A673 (cell line): ENCODE measurements around the gene DPP7. TPM values are rescaled to one million over a fixed set of nuclear protein-coding genes. Genes with fewer than 3 reads are reported as not detected.

Experiments
- BruUV-seq: library from RNA; stranded (reverse); fragments of 400-500 nt; replicated peaks from 2 replicates; lab custom pipeline; 2021; lab: Mats Ljungman, UMichigan
- CTCF ChIA-PET: fragments of 300-600 bp; sonication (Branson Sonifier 250); formaldehyde crosslinking; loops from one replicate; lab custom pipeline; 2022; ENCODE audit warnings: antibody characterized with exemption; lab: Charles Lee
- POLR2A ChIA-PET: fragments of 300-600 bp; sonication (Branson Sonifier 250); formaldehyde crosslinking; loops from one replicate; lab custom pipeline; 2022; ENCODE audit warnings: antibody characterized with exemption; ENCODE audit not compliant: low non-redundant PET; lab: Charles Lee
- DNase-seq: peaks from one replicate; pipeline ENCODE4 v3.0.0-alpha.2; 2015; ENCODE audit warnings: low spot score
- H3K27ac ChIP-seq: fragments of 200-600 bp; sonication (generic); 2 replicates; pipeline ENCODE4 v1.5.1; 2016; ENCODE audit warnings: mixed run types, low read depth, mild to moderate bottlenecking, mixed read lengths, antibody characterized with exemption, low read length; ENCODE audit not compliant: poor library complexity, severe bottlenecking
- H3K27me3 ChIP-seq: fragments of 200-600 bp; sonication (generic); replicated peaks from 2 replicates; pipeline ENCODE4 v1.6.1; 2017; ENCODE audit warnings: mixed run types, low read depth, mild to moderate bottlenecking, mixed read lengths, antibody characterized with exemption, low read length; ENCODE audit not compliant: insufficient read depth, poor library complexity
- H3K36me3 ChIP-seq: fragments of 200-600 bp; sonication (generic); 2 replicates; pipeline ENCODE4 v1.6.1; 2016; ENCODE audit warnings: mixed run types, mild to moderate bottlenecking, mixed read lengths, antibody characterized with exemption, low read length; ENCODE audit not compliant: insufficient read depth, poor library complexity, severe bottlenecking
- H3K4me1 ChIP-seq: fragments of 200-600 bp; sonication (generic); 2 replicates; pipeline ENCODE4 v1.6.1; 2017; ENCODE audit warnings: mixed run types, mild to moderate bottlenecking, mixed read lengths, antibody characterized with exemption, low read length; ENCODE audit not compliant: insufficient read depth, poor library complexity, severe bottlenecking
- H3K4me3 ChIP-seq: fragments of 200-600 bp; sonication (generic); 2 replicates; pipeline ENCODE4 v1.5.1; 2016; ENCODE audit warnings: low read depth, mixed run types, mild to moderate bottlenecking, mixed read lengths, low read length; ENCODE audit not compliant: poor library complexity, severe bottlenecking
- H3K9me3 ChIP-seq: fragments of 200-600 bp; sonication (generic); 2 replicates; pipeline ENCODE4 v1.6.1; 2016; ENCODE audit warnings: mixed run types, low read depth, mild to moderate bottlenecking, mixed read lengths, antibody characterized with exemption, low read length; ENCODE audit not compliant: poor library complexity, severe bottlenecking
- CTCF ChIP-seq: fragments of 300-800, 200-600 bp; sonication (generic); conservative IDR thresholded peaks from 2 replicates; pipeline ENCODE4 v1.5.1; 2017; ENCODE audit warnings: low read depth, mild to moderate bottlenecking, antibody characterized with exemption, low read length, moderate library complexity, mixed read lengths
- EZH2 ChIP-seq: fragments of 200-600 bp; sonication (generic); IDR thresholded peaks from 2 replicates; pipeline ENCODE4 v1.6.1; 2017; ENCODE audit warnings: borderline replicate concordance, low read depth, mild to moderate bottlenecking, mixed read lengths, antibody characterized with exemption, low read length; ENCODE audit not compliant: poor library complexity, severe bottlenecking
- intact Hi-C: fragments of 100-400 bp; cut with micrococcal nuclease; formaldehyde crosslinking; loops from one replicate; pipeline ENCODE4 v1.10.0; 2022; ENCODE audit not compliant: unreplicated experiment
- total RNA-seq: library from RNA; stranded (reverse); gene quantifications from 2 replicates; pipeline ENCODE4 v1.2.3, GENCODE V29; 2021

The DPP7 gene
- total RNA-seq, 1 experiment from 2014 or later: 120 TPM

DNA sequence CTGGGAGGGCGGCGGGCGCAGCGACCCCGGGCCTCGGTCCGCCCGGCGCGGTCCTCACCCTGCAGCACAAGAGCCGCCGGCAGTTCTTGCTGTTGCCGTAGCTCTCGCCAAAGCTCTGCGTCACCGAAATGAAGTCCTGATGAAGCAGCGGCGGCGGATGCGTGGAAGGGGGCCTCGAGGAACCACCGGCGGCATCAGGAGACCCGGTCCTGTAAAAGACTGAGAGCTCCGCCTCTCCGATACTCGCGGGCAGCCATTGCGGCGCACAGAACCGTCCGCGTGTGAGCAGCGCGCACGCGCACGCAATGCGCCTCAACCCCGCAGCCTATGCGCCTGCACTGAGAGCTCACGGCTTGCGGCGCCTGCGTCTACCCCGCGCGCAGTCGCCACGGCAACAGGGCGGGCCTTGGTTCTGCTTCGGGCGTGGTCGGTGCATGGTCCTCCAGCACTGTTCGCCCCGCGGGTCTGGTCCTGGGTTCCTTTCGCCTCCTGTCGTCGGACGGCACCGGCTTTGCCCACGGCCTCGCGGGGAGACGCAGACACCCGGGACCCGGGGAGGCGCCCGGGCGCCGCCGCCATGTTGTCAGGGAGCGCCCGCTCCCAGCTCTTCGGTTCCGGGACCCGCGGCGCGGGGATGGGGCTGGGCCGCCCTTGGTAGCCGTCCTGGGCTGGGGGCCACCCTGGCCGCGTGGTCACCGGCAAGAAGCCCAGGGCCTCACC lies 15.1 kb upstream of the DPP7 start:
- peak; percentile 96 for DNase-seq
- intact Hi-C loops: no loop called here
- no peaks in the 10 kb centered on the region for H3K36me3 ChIP-seq
- H3K27ac ChIP-seq: peak overlapping the region; percentile 76
- TF ChIP-seq CTCF (no peak), EZH2 (no peak)
- ChIA-PET CTCF (interaction anchor here (0.6 to 1.1 kb wide), 6 partner anchors 21 to 107 kb away, joined by 3 to 12 read pairs (median 5); no protein-coding TSS in a partner anchor), POLR2A (interaction anchor here (0.5 to 1.2 kb wide), 3 partner anchors 43 to 988 kb away, joined by 3 to 7 read pairs (median 5); partner anchors contain the start of genes MAN1B1 and TUBB4B)
- peaks cover 9% of the 10 kb centered on the region for H3K9me3 ChIP-seq
- no TSS peak for BruUV-seq
- H3K27me3 ChIP-seq: peaks cover 17% of the 10 kb centered on the region
- peaks cover 13% of the 10 kb centered on the region for H3K4me1 ChIP-seq
- H3K4me3 ChIP-seq: peak overlapping the region; percentile 79

DNA sequence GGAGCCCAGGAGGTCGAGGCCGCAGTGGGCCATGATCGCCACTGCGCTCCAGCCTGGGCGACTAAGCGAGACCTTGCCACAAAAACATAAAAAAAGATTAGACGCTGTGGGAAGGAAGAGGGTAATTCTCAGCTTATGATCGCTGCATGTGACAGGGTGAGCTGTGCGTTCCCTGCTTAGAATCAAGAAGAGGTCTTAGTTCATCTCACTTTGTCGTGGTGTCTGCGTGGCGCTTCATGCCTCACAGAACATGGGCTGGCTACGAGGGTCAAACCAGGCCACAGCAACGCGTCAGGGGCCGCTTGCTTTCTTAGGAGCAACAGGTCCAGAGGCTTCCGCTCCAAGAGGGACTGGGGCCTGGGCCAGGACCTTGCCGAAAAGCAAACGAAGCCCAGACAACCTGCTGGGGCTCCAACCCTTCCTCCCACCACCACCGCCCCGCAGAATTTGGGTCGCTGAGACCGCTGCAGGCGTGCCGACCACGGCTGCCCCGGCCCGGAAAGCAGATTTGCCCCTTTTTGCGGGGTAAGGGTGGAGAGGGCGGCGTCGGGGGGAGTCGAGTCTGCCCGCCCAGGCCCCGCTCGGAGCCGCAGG lies 14.4 kb upstream of the DPP7 start:
- H3K36me3 ChIP-seq: no peaks in the 10 kb centered on the region
- peak overlapping the region; percentile 79 for H3K4me3 ChIP-seq
- peak overlapping the region; percentile 76 for H3K27ac ChIP-seq
- peaks cover 11% of the 10 kb centered on the region for H3K27me3 ChIP-seq
- TF ChIP-seq EZH2 (no peak), CTCF (no peak)
- intact Hi-C loops: no loop called here
- DNase-seq: no peak
- POLR2A ChIA-PET: interaction anchor here (0.6 to 1.2 kb wide), 2 partner anchors 42 to 112 kb away, joined by 3 to 5 read pairs; partner anchors contain the start of genes MAN1B1 and TUBB4B
- H3K4me1 ChIP-seq: peaks cover 13% of the 10 kb centered on the region
- BruUV-seq: no TSS peak
- CTCF ChIA-PET: interaction anchor here (0.6 to 1.1 kb wide), 5 partner anchors 22 to 108 kb away, joined by 3 to 12 read pairs (median 6); no protein-coding TSS in a partner anchor
- peaks cover 9% of the 10 kb centered on the region for H3K9me3 ChIP-seq

DNA sequence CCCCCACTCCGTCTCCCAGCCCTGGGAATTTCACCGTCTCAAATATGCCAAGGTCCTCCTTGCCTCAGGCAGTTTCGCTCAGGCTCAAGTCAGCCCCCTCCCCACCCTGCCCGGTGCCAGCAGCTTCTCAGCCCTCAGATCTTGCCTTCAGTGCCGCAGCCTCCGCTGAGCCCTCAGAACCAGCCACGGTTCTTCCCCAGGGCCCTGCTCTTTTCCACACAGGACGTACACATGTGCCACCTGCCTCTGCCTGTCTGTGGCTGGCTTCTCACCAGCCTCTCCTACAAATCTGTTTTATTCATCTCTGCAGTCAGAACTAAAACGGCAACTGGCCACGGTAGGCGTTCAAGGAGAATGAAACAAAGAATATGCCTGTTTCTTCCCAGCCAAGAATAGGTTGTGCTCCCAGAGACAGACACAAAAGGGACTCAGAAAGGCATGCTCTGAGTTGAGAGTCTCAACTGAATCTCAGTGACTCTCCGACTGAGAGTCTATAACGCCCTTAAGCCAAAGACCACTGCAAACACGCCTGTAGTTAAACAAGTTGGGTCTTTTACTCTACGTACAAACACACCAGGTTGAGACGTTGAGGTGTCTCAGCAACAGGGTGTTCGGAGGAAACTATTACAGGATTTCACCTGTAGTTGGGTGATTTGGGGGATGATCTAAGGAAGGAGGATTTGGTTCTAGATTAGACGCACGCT lies 13.8 kb upstream of the DPP7 start:
- H3K9me3 ChIP-seq: peaks cover 9% of the 10 kb centered on the region
- peak overlapping the region; percentile 79 for H3K4me3 ChIP-seq
- ChIA-PET CTCF (no interaction called here), POLR2A (interaction anchor here (0.6 kb wide), 1 partner anchor 58 kb away, joined by 3 read pairs; the partner anchor contains the start of gene SAPCD2)
- intact Hi-C loops: no loop called here
- H3K27me3 ChIP-seq: peaks cover 8% of the 10 kb centered on the region
- TSS peak; percentile 38 for BruUV-seq
- DNase-seq: no peak
- peak overlapping the region; percentile 76 for H3K27ac ChIP-seq
- H3K36me3 ChIP-seq: no peaks in the 10 kb centered on the region
- no peak for TF ChIP-seq EZH2
- no peak for TF ChIP-seq CTCF
- H3K4me1 ChIP-seq: peaks cover 13% of the 10 kb centered on the region
